HG03558 (cell line): Measurements from ENCODE around the gene KCNIP1.

Experiments
- ATAC-seq: cut with Tn5 transposase; IDR thresholded peaks from one replicate; pipeline ENCODE4 v1.9.1; 2021; ENCODE audit warnings: moderate number of reproducible peaks; ENCODE audit not compliant: unreplicated experiment; ENCODE audit errors: extremely low read depth

The KCNIP1 gene

GRCh38 chr5:170482511-170482910 is 21.3 kb upstream of the KCNIP1 start:
- no peak for ATAC-seq

- no peak for ATAC-seq
Measured at GRCh38 chr5:170483701-170484458, 19.9 kb upstream of the KCNIP1 start.

- ATAC-seq, result no peak
Measured at GRCh38 chr5:170484459-170484831, 19.4 kb upstream of the KCNIP1 start.

- no peak for ATAC-seq
Measured at GRCh38 chr5:170484847-170485615, 18.8 kb upstream of the KCNIP1 start.

GRCh38 chr5:170485616-170485911 is 18.3 kb upstream of the KCNIP1 start:
- ATAC-seq, result no peak

GRCh38 chr5:170486371-170486770 is 17.4 kb upstream of the KCNIP1 start:
- ATAC-seq, result no peak

GRCh38 chr5:170488570-170488969 is 15.2 kb upstream of the KCNIP1 start:
- ATAC-seq, result no peak

- no peak for ATAC-seq
Measured at GRCh38 chr5:170489199-170489598, 14.6 kb upstream of the KCNIP1 start.

GRCh38 chr5:170490381-170490780 is 13.4 kb upstream of the KCNIP1 start:
- ATAC-seq, result no peak

- ATAC-seq, result no peak
Measured at GRCh38 chr5:170491479-170491878, 12.3 kb upstream of the KCNIP1 start.

GRCh38 chr5:170493028-170493820 is 10.6 kb upstream of the KCNIP1 start:
- ATAC-seq, result no peak

- ATAC-seq, result no peak
Measured at GRCh38 chr5:170494041-170494440, 9.8 kb upstream of the KCNIP1 start.

GRCh38 chr5:170495825-170496661 is 7.8 kb upstream of the KCNIP1 start:
- ATAC-seq, result no peak

GRCh38 chr5:170496662-170497028 is 7.2 kb upstream of the KCNIP1 start:
- ATAC-seq, result no peak

- no peak for ATAC-seq
Measured at GRCh38 chr5:170497311-170498038, 6.3 kb upstream of the KCNIP1 start.

- no peak for ATAC-seq
Measured at GRCh38 chr5:170498811-170499351, 4.9 kb upstream of the KCNIP1 start.

GRCh38 chr5:170499621-170500020 is 4.2 kb upstream of the KCNIP1 start:
- no peak for ATAC-seq

GRCh38 chr5:170501361-170501760 is 2.5 kb upstream of the KCNIP1 start:
- ATAC-seq, result no peak

GRCh38 chr5:170501931-170502330 is 1.9 kb upstream of the KCNIP1 start:
- ATAC-seq, result no peak
